Measurements from ENCODE around the gene NAGPA. TPM values are rescaled to one million over a fixed set of nuclear protein-coding genes. Genes with fewer than 3 reads are reported as not detected.

The NAGPA gene
- total and polyA plus RNA-seq, 2 of the 8 experiments (the other 6 are each of a cell fraction or from before 2014, with no cell fraction given): 10.1 to 13.2 TPM

- no peak overlapping the region for H2BK12ac ChIP-seq (ENCODE audit: low read depth, low read length)
- H3K56ac ChIP-seq (replicated peaks; ENCODE audit: insufficient read length, low read depth, low read length): no peak overlapping the region
- H3K9ac ChIP-seq (replicated peaks in 1 of 4; ENCODE audit: extremely low read depth in 1 of 4, low read depth in 3 of 4, low read length in 3 of 4): no peak overlapping the region
- no peak overlapping the region for H4K8ac ChIP-seq (ENCODE audit: extremely low read depth, insufficient read depth, low read length)
- H3K23ac ChIP-seq (ENCODE audit: insufficient read length): no peak overlapping the region
- no peak overlapping the region for H2BK20ac ChIP-seq (ENCODE audit: low read length)
- ChIA-PET POLR2A (ENCODE audit: partially characterized antibody) (interaction anchor here (1.6 kb wide), 1 partner anchor 17 kb away, joined by 3 read pairs; no protein-coding TSS in a partner anchor), CTCF (ENCODE audit: partially characterized antibody) (interaction anchor here (1.2 to 1.7 kb wide), 3 partner anchors 20 to 25 kb away, joined by 3 to 5 read pairs (median 3); no protein-coding TSS in a partner anchor)
- no peaks in the 10 kb centered on the region for H3K4me1 ChIP-seq (replicated peaks in 1 of 4; ENCODE audit: control insufficient read depth in 3 of 4, insufficient read depth in 4 of 4, low read length in 3 of 4)
- H3K18ac ChIP-seq (ENCODE audit: extremely low read depth, low read length): no peak overlapping the region
- H3K23me2 ChIP-seq (ENCODE audit: low read depth, low read length): no peaks in the 10 kb centered on the region
- no peak overlapping the region for H2BK15ac ChIP-seq (ENCODE audit: low read length)
- no peaks in the 10 kb centered on the region; the same call in 1 of the 2 replicates for H3K79me1 ChIP-seq (ENCODE audit: low read depth, low read length)
- no peak overlapping the region for H2BK120ac ChIP-seq (replicated peaks; ENCODE audit: low read depth, low read length)
- no peak overlapping the region for H4K5ac ChIP-seq (ENCODE audit: insufficient read length, low read depth, low read length)
- H3K4me3 ChIP-seq (ENCODE audit: extremely low read depth in 1 of 4, insufficient read depth in 2 of 4, low read depth in 3 of 4, low read length in 4 of 4): no peak overlapping the region
- no peak overlapping the region for H4K91ac ChIP-seq (replicated peaks; ENCODE audit: insufficient read length, low read length)
- 94% methylated on average over 18 of the region's 19 CpGs; no CpG with 5 or more reads in 1 of the 2 experiments for WGBS, 2 experiments (ENCODE audit: extremely low coverage in 1 of 2, insufficient coverage in 1 of 2, insufficient read length in 1 of 2, insufficient replicate concordance in 2 of 2, low coverage in 1 of 2, low lambda C conversion rate in 2 of 2, missing lambda C conversion rate in 1 of 2)
- FAIRE-seq: no peak
- H3K27me3 ChIP-seq (replicated peaks in 1 of 4; ENCODE audit: control insufficient read depth in 3 of 4, extremely low read depth in 1 of 4, insufficient read depth in 3 of 4, low read length in 3 of 4): no peaks in the 10 kb centered on the region
- no peak overlapping the region for H3K4ac ChIP-seq (replicated peaks; ENCODE audit: insufficient read length, low read depth, low read length)
- H3K4me2 ChIP-seq (ENCODE audit: insufficient read depth in 1 of 2, low read depth in 2 of 2, low read length in 2 of 2): no peak overlapping the region
- H2AK5ac ChIP-seq (ENCODE audit: low read depth, low read length): no peak overlapping the region
- no peaks in the 10 kb centered on the region for H4K20me1 ChIP-seq (replicated peaks in 1 of 2; ENCODE audit: control insufficient read depth in 1 of 2, insufficient read depth in 2 of 2, low read length in 2 of 2)
- H3K9me3 ChIP-seq (ENCODE audit: insufficient read depth in 2 of 2, low read depth in 1 of 2, low read length in 1 of 2): no peaks in the 10 kb centered on the region
- no peaks in the 10 kb centered on the region for H3K36me3 ChIP-seq (ENCODE audit: control insufficient read depth in 2 of 4, insufficient read depth in 4 of 4, low read length in 3 of 4)
- no peak overlapping the region for H3K14ac ChIP-seq (ENCODE audit: insufficient read length)
- H2BK5ac ChIP-seq (ENCODE audit: low read depth, low read length): 0 out of 2 replicates have a peak overlapping the region, but pooled peaks have one; percentile 60
- no peaks in the 10 kb centered on the region for H3K79me2 ChIP-seq (ENCODE audit: control insufficient read depth in 1 of 2, insufficient read depth in 2 of 2, low read length in 2 of 2)
- no peak for DNase-seq (ENCODE audit: low read depth in 1 of 2, low spot score in 2 of 2)
- no peak overlapping the region for H3K27ac ChIP-seq (ENCODE audit: low read depth, low read length)
- H2AFZ ChIP-seq (ENCODE audit: low read length): no peak overlapping the region
- TF ChIP-seq KDM1A (IDR thresholded peaks at IDR 0.05; ENCODE audit: borderline replicate concordance, low read length): no peak
- TF ChIP-seq SRF (IDR thresholded peaks at IDR 0.05; ENCODE audit: low read depth, low read length): no peak
- TF ChIP-seq NANOG (IDR thresholded peaks at IDR 0.05; ENCODE audit: insufficient read depth, low read depth, low read length, poor library complexity, severe bottlenecking): no peak
- no peak for TF ChIP-seq CREB1 (IDR thresholded peaks at IDR 0.05)
- TF ChIP-seq RFX5 (IDR thresholded peaks at IDR 0.05; ENCODE audit: borderline replicate concordance, low read depth, low read length): no peak
- TF ChIP-seq RXRA (IDR thresholded peaks at IDR 0.05; ENCODE audit: insufficient read depth, low read depth, low read length): no peak
- TF ChIP-seq JUN (IDR thresholded peaks at IDR 0.05; ENCODE audit: low read depth, low read length): no peak
- no peak for TF ChIP-seq POU5F1 (IDR thresholded peaks at IDR 0.05; ENCODE audit: low read depth, low read length)
- no peak for TF ChIP-seq KDM4A (IDR thresholded peaks at IDR 0.05; ENCODE audit: low read depth, low read length, severe bottlenecking)
- no peak for TF ChIP-seq GTF2F1 (IDR thresholded peaks at IDR 0.05; ENCODE audit: borderline replicate concordance, low read depth, low read length)
These were observed 33.1 kb downstream of the NAGPA start for GRCh38 chr16:5000573-5001001.

Measured in H1 (cell line).